GM12873 (cell line): ENCODE results near the gene CPN2.

Experiments
- TF ChIP-seq, protein P1 (sequence below): IDR thresholded peaks from 2 replicates; pipeline ENCODE4 v1.5.1; 2012; ENCODE audit warnings: low read depth, mild to moderate bottlenecking, moderate library complexity, low read length, control low read depth; ENCODE audit not compliant: insufficient read depth; ENCODE audit errors: missing control alignments

The CPN2 gene

DNA sequence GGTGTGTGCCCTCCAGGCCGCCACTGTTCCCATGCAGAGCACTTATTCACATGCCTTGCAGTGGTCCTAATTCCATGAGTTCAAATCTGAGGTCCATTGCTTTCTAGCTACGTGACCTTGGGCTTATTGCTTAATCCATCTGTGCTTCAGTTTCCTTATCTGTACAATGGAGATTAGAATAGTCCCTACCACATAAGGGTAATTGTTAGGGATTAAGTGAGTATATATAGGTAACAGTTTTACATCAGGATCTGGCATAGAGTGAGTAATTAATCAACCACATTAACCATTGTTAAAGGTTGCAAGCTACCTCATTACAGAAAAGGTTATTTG is 7.6 kb downstream of the CPN2 start:
- TF ChIP-seq, protein P1, sequence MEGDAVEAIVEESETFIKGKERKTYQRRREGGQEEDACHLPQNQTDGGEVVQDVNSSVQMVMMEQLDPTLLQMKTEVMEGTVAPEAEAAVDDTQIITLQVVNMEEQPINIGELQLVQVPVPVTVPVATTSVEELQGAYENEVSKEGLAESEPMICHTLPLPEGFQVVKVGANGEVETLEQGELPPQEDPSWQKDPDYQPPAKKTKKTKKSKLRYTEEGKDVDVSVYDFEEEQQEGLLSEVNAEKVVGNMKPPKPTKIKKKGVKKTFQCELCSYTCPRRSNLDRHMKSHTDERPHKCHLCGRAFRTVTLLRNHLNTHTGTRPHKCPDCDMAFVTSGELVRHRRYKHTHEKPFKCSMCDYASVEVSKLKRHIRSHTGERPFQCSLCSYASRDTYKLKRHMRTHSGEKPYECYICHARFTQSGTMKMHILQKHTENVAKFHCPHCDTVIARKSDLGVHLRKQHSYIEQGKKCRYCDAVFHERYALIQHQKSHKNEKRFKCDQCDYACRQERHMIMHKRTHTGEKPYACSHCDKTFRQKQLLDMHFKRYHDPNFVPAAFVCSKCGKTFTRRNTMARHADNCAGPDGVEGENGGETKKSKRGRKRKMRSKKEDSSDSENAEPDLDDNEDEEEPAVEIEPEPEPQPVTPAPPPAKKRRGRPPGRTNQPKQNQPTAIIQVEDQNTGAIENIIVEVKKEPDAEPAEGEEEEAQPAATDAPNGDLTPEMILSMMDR = no peak

DNA sequence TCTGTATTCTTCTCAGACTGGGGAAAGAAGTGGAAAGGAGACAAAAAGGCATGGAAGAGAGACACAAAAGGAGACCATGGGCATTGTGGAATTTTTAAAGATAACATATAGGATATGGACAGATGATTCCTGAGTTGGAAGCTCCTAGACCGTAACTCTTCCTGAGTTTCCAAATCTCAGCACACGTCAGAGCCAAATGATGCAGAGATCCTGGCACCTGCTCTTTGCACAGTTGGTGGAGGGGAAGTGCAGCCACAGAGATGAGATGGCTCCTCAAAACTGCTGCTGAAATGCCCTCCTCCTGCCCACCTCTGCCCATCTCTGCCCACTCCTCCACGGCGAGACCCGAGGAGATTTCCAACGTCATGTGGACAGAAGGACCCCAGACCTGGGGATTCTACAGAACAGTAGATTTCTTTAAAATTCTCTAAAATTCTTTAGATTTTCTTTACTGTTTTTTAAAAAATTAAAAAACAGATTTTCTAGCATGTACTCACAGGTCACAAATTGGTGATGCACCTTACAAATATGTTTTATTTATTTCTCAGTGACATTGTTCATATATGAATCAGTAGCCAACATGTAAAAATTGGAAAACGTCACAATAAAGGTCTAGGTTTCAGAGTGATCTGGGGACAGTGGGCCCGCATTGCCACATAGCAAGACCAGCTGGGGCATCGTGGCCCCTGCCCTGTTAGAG is 8.1 kb downstream of the CPN2 start:
- TF ChIP-seq, protein P1 = no peak

DNA sequence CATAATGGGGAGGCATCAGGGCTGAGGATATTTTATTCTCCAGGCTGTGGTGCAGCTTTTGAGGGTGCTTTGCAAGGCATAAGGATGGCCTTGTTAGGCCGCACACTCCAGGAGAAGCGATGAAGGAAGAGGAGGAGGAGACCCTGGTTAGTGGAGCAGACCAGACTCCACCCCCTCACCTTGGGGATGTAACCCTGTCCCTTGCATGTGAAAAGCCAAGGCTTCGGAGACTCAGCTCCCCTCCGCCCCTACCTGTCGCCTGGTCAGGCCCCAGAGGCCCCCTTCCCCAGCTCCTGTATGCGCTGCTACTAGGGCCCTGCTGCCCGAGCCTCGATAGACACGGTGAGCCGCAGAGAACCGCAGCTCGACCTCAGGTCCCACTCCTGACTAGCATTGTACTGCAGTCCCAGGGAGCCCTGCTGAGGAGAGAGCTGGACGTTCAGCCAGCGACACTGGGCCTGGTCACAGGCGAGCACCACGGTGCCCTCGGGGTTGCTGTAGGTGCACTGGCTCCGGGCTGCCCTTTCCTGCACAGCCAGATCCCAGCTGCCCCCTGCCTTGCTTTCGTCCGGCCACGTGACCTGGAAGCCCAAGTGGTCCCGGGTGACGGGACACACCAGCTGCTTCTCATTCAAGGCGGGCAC is 10.2 kb downstream of the CPN2 start:
- TF ChIP-seq, protein P1 = no peak

DNA sequence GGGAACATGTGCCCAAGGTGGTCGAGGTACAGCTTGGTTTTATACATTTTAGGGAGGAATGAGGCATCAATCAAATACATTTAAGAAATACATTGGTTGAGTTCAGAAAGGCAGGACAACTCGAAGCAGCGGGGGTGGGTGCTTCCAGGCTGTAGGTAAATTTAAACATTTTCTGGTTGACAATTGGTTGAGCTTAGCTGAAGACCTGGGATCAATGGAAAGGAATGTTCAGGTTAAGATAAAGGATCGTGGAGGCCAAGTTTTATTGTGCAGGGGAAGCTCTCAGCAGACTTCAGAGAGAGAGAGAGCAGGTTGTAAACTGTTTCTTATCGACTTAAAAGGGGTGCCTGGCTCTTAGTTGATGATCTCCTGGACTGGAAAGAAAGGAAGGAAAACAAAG is 11.3 kb downstream of the CPN2 start:
- TF ChIP-seq, protein P1 = no peak

DNA sequence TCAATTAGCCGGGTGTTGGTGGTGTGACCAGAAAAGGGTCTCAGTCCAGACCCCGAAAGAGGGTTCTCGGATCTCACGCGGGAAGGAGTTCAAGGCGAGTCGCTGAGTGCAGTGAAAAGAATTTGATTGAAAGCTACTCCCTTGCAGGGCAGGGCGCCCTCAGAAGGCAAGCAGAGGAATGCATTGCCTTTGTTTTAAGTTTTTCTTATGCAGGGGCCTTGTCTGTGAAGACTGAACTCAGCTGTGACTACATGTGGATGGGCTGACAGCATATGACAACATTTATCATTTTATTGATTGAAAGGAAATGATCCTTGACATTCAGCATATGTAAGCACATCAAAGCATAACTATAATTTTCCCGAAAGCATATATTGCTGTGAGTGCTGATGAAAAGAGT is 11.8 kb downstream of the CPN2 start:
- TF ChIP-seq, protein P1 = no peak

DNA sequence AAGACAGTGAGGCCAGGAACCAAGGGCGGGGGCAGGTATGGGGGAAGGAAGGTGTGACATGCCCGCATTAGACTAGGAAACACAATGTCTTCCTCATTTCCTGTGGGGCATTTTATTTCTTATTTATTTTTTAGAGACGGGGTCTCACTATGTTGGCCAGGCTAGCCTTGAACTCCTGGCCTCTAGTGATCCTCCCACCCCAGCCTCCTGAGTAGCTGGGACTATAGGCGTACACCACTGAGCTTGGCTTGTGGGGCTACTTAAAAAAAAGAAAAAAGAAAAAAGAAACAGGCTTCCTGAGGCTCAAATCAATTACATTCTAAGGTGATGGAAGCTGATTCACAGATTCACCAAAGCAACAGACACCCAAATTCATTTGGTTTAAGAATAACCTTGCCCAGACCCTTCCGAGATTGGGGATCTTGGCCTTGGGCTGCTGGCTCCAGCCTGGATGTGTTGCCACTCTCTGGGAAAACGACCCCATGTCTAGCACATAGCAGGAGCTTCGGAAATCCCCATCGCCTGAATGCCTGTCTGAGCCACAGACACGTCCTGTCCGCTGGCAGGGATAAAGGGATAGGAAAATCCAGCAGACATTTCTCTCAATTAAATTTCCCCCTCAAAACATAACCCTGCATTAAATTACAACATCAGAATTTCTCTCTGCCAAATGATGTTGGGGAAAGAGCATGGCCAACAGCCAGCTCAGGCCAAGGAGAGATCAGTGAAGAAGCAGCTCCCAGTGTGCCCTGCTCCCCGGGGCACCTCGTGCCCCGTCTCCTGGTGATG is 13.0 kb downstream of the CPN2 start:
- TF ChIP-seq, protein P1 = no peak
